IMR-90 (cell line): ENCODE results near the gene PCYT2. TPM values are rescaled to one million over a fixed set of nuclear protein-coding genes. Genes with fewer than 3 reads are reported as not detected.

Source experiments
- ATAC-seq: fragments of 200-7000 bp; cut with Tn5 transposase; 2 replicates; pipeline ENCODE4 v1.9.1; 2020; ENCODE audit warnings: low read depth, mild to moderate bottlenecking, moderate library complexity
- BruUV-seq: library from RNA; stranded (reverse); fragments of 400-500 nt; replicated peaks from 2 replicates; lab custom pipeline; 2021; lab: Mats Ljungman, UMichigan
- CTCF ChIA-PET: fragments of 300-600 bp; formaldehyde crosslinking; extraction: SDS; loops from one replicate; lab custom pipeline; 2021; ENCODE audit warnings: antibody characterized with exemption; lab: Yijun Ruan, JAX
- POLR2A ChIA-PET: fragments of 300-600 bp; sonication (Branson Sonifier 250); formaldehyde crosslinking; loops from one replicate; lab custom pipeline; 2022; ENCODE audit warnings: antibody characterized with exemption; ENCODE audit not compliant: unreplicated experiment; lab: Charles Lee
- DNase-seq: peaks from one replicate; pipeline ENCODE4 v3.0.0; 2013
- H2AFZ ChIP-seq: replicated peaks from 2 replicates; pipeline ENCODE3; 2013; ENCODE audit warnings: low read length, mild to moderate bottlenecking; ENCODE audit not compliant: poor library complexity
- H2AK5ac ChIP-seq: 2 replicates; pipeline ENCODE4 v1.6.1; 2013; ENCODE audit warnings: low read depth, low read length, inconsistent platforms
- H2AK9ac ChIP-seq: replicated peaks from 2 replicates; pipeline ENCODE3; 2013; ENCODE audit warnings: mild to moderate bottlenecking, low read depth, low read length, moderate library complexity; ENCODE audit not compliant: poor library complexity
- H2BK120ac ChIP-seq: 2 replicates; pipeline ENCODE4 v1.6.1; 2013; ENCODE audit warnings: low read depth, low read length, inconsistent platforms
- H2BK15ac ChIP-seq: 3 replicates; pipeline ENCODE4 v1.6.1; 2013; ENCODE audit warnings: low read depth, low read length, inconsistent platforms
- H2BK20ac ChIP-seq: 2 replicates; pipeline ENCODE4 v1.6.1; 2013; ENCODE audit warnings: low read depth, mild to moderate bottlenecking, inconsistent platforms, low read length, moderate library complexity
- H2BK5ac ChIP-seq: 2 replicates; pipeline ENCODE4 v1.6.1; 2013; ENCODE audit warnings: mild to moderate bottlenecking, low read depth, low read length, inconsistent platforms; ENCODE audit not compliant: poor library complexity, severe bottlenecking
- H3K14ac ChIP-seq: replicated peaks from 2 replicates; pipeline ENCODE4 v1.6.1; 2013; ENCODE audit warnings: low read depth, low read length, inconsistent platforms
- H3K18ac ChIP-seq: 2 replicates; pipeline ENCODE4 v1.6.1; 2013; ENCODE audit warnings: low read depth, low read length, control low read depth
- H3K23ac ChIP-seq: 2 replicates; pipeline ENCODE4 v1.6.1; 2013; ENCODE audit warnings: low read depth, low read length, inconsistent platforms
- H3K27ac ChIP-seq: 2 replicates; pipeline ENCODE4 v1.5.1; 2013; ENCODE audit warnings: mild to moderate bottlenecking, control low read depth, low read length; ENCODE audit not compliant: insufficient read depth
- H3K27me3 ChIP-seq: 2 replicates; pipeline ENCODE4 v1.6.1; 2013; ENCODE audit warnings: low read length; ENCODE audit not compliant: control insufficient read depth, insufficient read depth
- H3K36me3 ChIP-seq: 2 replicates; pipeline ENCODE4 v1.6.1; 2013; ENCODE audit warnings: low read length, mixed read lengths; ENCODE audit not compliant: control insufficient read depth, insufficient read depth
- H3K4ac ChIP-seq: 2 replicates; pipeline ENCODE4 v1.6.1; 2013; ENCODE audit warnings: low read depth, low read length, inconsistent platforms
- H3K4me1 ChIP-seq: 2 replicates; pipeline ENCODE4 v1.6.1; 2013; ENCODE audit warnings: low read length, mixed read lengths; ENCODE audit not compliant: control insufficient read depth, insufficient read depth
- H3K4me2 ChIP-seq: 2 replicates; pipeline ENCODE4 v1.6.1; 2013; ENCODE audit warnings: low read depth, mild to moderate bottlenecking, control low read depth, low read length, moderate library complexity
- H3K4me3 ChIP-seq: 2 replicates; pipeline ENCODE4 v1.5.1; 2013; ENCODE audit warnings: low read depth, mild to moderate bottlenecking, control low read depth, low read length, moderate library complexity; ENCODE audit not compliant: insufficient read depth
- H3K56ac ChIP-seq: 2 replicates; pipeline ENCODE4 v1.6.1; 2013; ENCODE audit warnings: low read length, inconsistent platforms; ENCODE audit not compliant: insufficient read depth; ENCODE audit errors: extremely low read depth
- H3K79me1 ChIP-seq, 2 experiments: 2 replicates each; pipeline ENCODE4 v1.6.1; 2013; ENCODE audit warnings: low read length in 2 of 2, inconsistent platforms in 1 of 2, low read depth in 1 of 2
- H3K9ac ChIP-seq: 2 replicates; pipeline ENCODE4 v1.6.1; 2013; ENCODE audit warnings: low read depth, low read length, control low read depth
- H3K9me1 ChIP-seq: 2 replicates; pipeline ENCODE4 v1.6.1; 2013; ENCODE audit warnings: low read length, inconsistent platforms; ENCODE audit not compliant: insufficient read depth
- H3K9me3 ChIP-seq: 2 replicates; pipeline ENCODE4 v1.6.1; 2013; ENCODE audit warnings: low read length; ENCODE audit not compliant: control insufficient read depth, insufficient read depth
- H4K20me1 ChIP-seq: 2 replicates; pipeline ENCODE4 v1.6.1; 2013; ENCODE audit warnings: low read length, inconsistent platforms; ENCODE audit not compliant: insufficient read depth
- H4K5ac ChIP-seq: 2 replicates; pipeline ENCODE4 v1.6.1; 2013; ENCODE audit warnings: mild to moderate bottlenecking, low read depth, low read length, control low read depth
- H4K8ac ChIP-seq, 2 experiments: 2 replicates each; pipeline ENCODE4 v1.6.1; 2013; ENCODE audit warnings: low read depth in 2 of 2, low read length in 2 of 2, control low read depth in 1 of 2, inconsistent platforms in 1 of 2
- H4K91ac ChIP-seq: 2 replicates; pipeline ENCODE4 v1.6.1; 2013; ENCODE audit warnings: low read depth, low read length, inconsistent platforms; ENCODE audit not compliant: insufficient read depth
- CHD1 ChIP-seq: IDR thresholded peaks from 2 replicates; pipeline ENCODE4 v1.6.1; 2012; ENCODE audit warnings: low read depth, low read length, improper control_type of control experiment
- MAFK ChIP-seq: IDR thresholded peaks from 2 replicates; pipeline ENCODE4 v1.6.1; 2012; ENCODE audit warnings: low read depth, low read length, improper control_type of control experiment
- MAZ ChIP-seq: IDR thresholded peaks from 2 replicates; pipeline ENCODE4 v1.6.1; 2012; ENCODE audit warnings: low read depth, mild to moderate bottlenecking, low read length, improper control_type of control experiment, moderate library complexity, borderline replicate concordance
- RCOR1 ChIP-seq: IDR thresholded peaks from 2 replicates; pipeline ENCODE4 v1.6.1; 2012; ENCODE audit warnings: mild to moderate bottlenecking, low read length, improper control_type of control experiment; ENCODE audit not compliant: insufficient replicate concordance
- SMC3 ChIP-seq: fragments of 150-350 bp; IDR thresholded peaks from 2 replicates; pipeline ENCODE4 v1.6.1; 2016; ENCODE audit warnings: low read depth, mild to moderate bottlenecking, antibody characterized with exemption, low read length, moderate library complexity
- WGBS, 2 experiments: methylation state at CpG; one replicate each; pipeline versions ENCODE4 v1.1.5 to v1.1.7; 2013; ENCODE audit warnings: missing lambda C conversion rate in 2 of 2; ENCODE audit not compliant: insufficient read length in 1 of 2; ENCODE audit errors: extremely low coverage in 2 of 2; 5-methylcytosine and 5-hydroxymethylcytosine counted together
- dilution Hi-C: fragments of 300-500 bp; cut with HindIII; formaldehyde crosslinking; loops from one replicate; pipeline ENCODE4 v1.14.3; 2018; ENCODE audit warnings: low sequenced_read_pairs; ENCODE audit not compliant: unreplicated experiment
- in situ Hi-C: fragments of 300-500 bp; cut with MboI; formaldehyde crosslinking; loops from 3 replicates; pipeline ENCODE4 v1.14.3; 2019; ENCODE audit warnings: low sequenced_read_pairs, inconsistent platforms, mixed read lengths
- intact Hi-C: fragments of 100-400 bp; cut with micrococcal nuclease; formaldehyde crosslinking; loops from 2 replicates; pipeline ENCODE4 v1.10.0; 2022
- polyA plus RNA-seq, 3 experiments: library from polyadenylated mRNA; depleted of rRNA; stranded (reverse); fragments of >200 nt; gene quantifications; 2 replicates each; pipeline ENCODE4 v1.2.3, GENCODE V29; 2012; ENCODE audit warnings: low replicate concordance in 1 of 3
- total RNA-seq: library from RNA; depleted of rRNA; stranded (reverse); fragments of >200 nt; gene quantifications from 2 replicates; pipeline ENCODE4 v1.2.3, GENCODE V29; 2012
- TF ChIP-seq, protein P1 (sequence below): fragments of 150-350 bp; IDR thresholded peaks from 2 replicates; pipeline ENCODE4 v1.6.1; 2016; ENCODE audit warnings: low read depth, mild to moderate bottlenecking, low read length, moderate library complexity, borderline replicate concordance

PCYT2 gene
- total and polyA plus RNA-seq, 2 of the 4 experiments (the other 2 are of a cell fraction) = 37.3 to 38.5 TPM

DNA sequence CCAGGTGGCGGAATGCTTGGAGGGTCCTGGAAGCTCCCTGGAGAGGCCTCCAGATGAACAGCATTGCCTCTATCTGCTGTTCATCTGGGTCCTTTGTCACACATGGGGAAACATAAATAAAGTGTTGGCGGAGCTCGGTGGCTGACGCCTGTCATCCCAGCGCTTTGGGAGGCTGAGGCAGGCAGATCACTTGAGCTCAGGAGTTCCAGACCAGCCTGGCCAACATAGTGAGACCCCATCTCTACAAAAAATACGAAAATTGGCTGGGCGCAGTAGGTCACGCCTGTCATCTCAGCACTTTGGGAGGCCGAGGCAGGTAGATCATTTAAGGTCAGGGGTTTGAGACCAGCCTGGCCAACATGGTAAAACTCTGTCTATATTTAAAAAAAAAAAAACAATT lies 33.7 kb upstream of the PCYT2 start:
- Histone ChIP-seq H2AFZ (no peak overlapping the region), H2AK5ac (no peak overlapping the region), H3K9me3 (no peaks in the 10 kb centered on the region), H3K79me1 (no peaks in the 10 kb centered on the region), H2AK9ac (no peak overlapping the region), H3K36me3 (no peaks in the 10 kb centered on the region), H4K91ac (no peak overlapping the region), H3K9ac (no peak overlapping the region), H4K8ac (no peak overlapping the region), H3K23ac (no peak overlapping the region), H3K9me1 (no peaks in the 10 kb centered on the region), H2BK20ac (no peak overlapping the region), H4K20me1 (no peaks in the 10 kb centered on the region; the same call in 1 of the 2 replicates), H3K14ac (no peak overlapping the region), H3K4me3 (no peak overlapping the region), H4K5ac (no peak overlapping the region), H2BK15ac (no peak overlapping the region), H3K4me1 (no peaks in the 10 kb centered on the region), H2BK5ac (no peak overlapping the region), H3K4ac (no peak overlapping the region), H3K4me2 (no peak overlapping the region), H3K27ac (no peak overlapping the region), H2BK120ac (no peak overlapping the region), H3K18ac (no peak overlapping the region), H3K27me3 (peaks cover 25% of the 10 kb centered on the region), H3K56ac (no peak overlapping the region)
- dilution Hi-C loops (no loop called here), intact Hi-C loops (no loop called here), in situ Hi-C loops (no loop called here)
- TF ChIP-seq MAFK (no peak), MAZ (no peak), RCOR1 (no peak), SMC3 (no peak), CHD1 (no peak)
- TF ChIP-seq, protein P1, sequence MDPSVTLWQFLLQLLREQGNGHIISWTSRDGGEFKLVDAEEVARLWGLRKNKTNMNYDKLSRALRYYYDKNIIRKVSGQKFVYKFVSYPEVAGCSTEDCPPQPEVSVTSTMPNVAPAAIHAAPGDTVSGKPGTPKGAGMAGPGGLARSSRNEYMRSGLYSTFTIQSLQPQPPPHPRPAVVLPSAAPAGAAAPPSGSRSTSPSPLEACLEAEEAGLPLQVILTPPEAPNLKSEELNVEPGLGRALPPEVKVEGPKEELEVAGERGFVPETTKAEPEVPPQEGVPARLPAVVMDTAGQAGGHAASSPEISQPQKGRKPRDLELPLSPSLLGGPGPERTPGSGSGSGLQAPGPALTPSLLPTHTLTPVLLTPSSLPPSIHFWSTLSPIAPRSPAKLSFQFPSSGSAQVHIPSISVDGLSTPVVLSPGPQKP = no peak
- ATAC-seq = no peak
- ChIA-PET CTCF (no interaction called here), POLR2A (no interaction called here)
- 78% methylated on average over 4 of the region's 9 CpGs; no CpG with 5 or more reads in 1 of the 2 experiments for WGBS, 2 experiments
- no peak for DNase-seq
- BruUV-seq = no TSS peak
